HCT116 (cell line): ENCODE measurements around the gene TRMT11. TPM values are rescaled to one million over a fixed set of nuclear protein-coding genes. Genes with fewer than 3 reads are reported as not detected.

Source experiments
- ATAC-seq: fragments of 200-7000 bp; cut with Tn5 transposase; 2 replicates; pipeline ENCODE4 v1.9.1; 2020; ENCODE audit warnings: mild to moderate bottlenecking, moderate library complexity
- BruUV-seq: library from RNA; stranded (reverse); fragments of 400-500 nt; replicated peaks from 2 replicates; lab custom pipeline; 2021; lab: Mats Ljungman, UMichigan
- CTCF ChIA-PET: fragments of 300-600 bp; sonication (Branson Sonifier 250); formaldehyde crosslinking; loops from one replicate; lab custom pipeline; 2021; ENCODE audit warnings: antibody characterized with exemption; lab: Charles Lee
- POLR2A ChIA-PET: fragments of 300-600, 350-600 bp; sonication (Branson Sonifier 250); formaldehyde crosslinking; loops from one replicate; lab custom pipeline; 2021; ENCODE audit warnings: antibody characterized with exemption; lab: Charles Lee
- RAD21 ChIA-PET, 2 experiments: fragments of 300-600 bp; sonication (Branson Sonifier 250); formaldehyde crosslinking; loops; one replicate each; lab custom pipeline; 2023; ENCODE audit warnings: low total read pairs in 2 of 2; ENCODE audit not compliant: uncharacterized antibody in 2 of 2, unreplicated experiment in 2 of 2, low non-redundant PET in 1 of 2; lab: Charles Lee
- DNase-seq: peaks from one replicate; pipeline ENCODE4 v3.0.0-alpha.2; 2010; ENCODE audit warnings: low read depth, low spot score
- H2AFZ ChIP-seq: fragments of 200-600 bp; shearing (Covaris generic), sonication (generic); 2 replicates; pipeline ENCODE4 v1.6.1; 2017; ENCODE audit warnings: low read depth, mixed run types, mixed read lengths, antibody characterized with exemption, low read length; ENCODE audit not compliant: poor library complexity, severe bottlenecking
- H3K27ac ChIP-seq: 2 replicates; pipeline ENCODE4 v1.5.1; 2012; ENCODE audit warnings: low read depth, low read length
- H3K27me3 ChIP-seq: fragments of 200-600 bp; sonication (generic); 2 replicates; pipeline ENCODE4 v1.6.1; 2016; ENCODE audit warnings: mixed run types, low read length, mixed read lengths; ENCODE audit not compliant: insufficient read depth
- H3K36me3 ChIP-seq, 2 experiments: fragments of 200-500 bp in 1 of 2; fragments of 200-600 bp in 1 of 2; sonication (Bioruptor generic) in 1 of 2; sonication (generic) in 1 of 2; 2 replicates each; pipeline versions ENCODE4 v1.5.1 to v1.6.1; 2014 to 2016; ENCODE audit warnings: low read length in 2 of 2, inconsistent platforms in 1 of 2, mixed read lengths in 1 of 2, mixed run types in 1 of 2; ENCODE audit not compliant: insufficient read depth in 2 of 2, control insufficient read depth in 1 of 2
- H3K4me1 ChIP-seq, 2 experiments: fragments of 200-600 bp in 1 of 2; sonication (generic) in 1 of 2; 2 replicates each; pipeline versions ENCODE4 v1.5.1 to v1.6.1; 2012 to 2017; ENCODE audit warnings: low read length in 2 of 2, inconsistent platforms in 1 of 2, mild to moderate bottlenecking in 1 of 2, mixed read lengths in 1 of 2, mixed run types in 1 of 2, moderate library complexity in 1 of 2; ENCODE audit not compliant: insufficient read depth in 2 of 2, control insufficient read depth in 1 of 2
- H3K4me2 ChIP-seq: fragments of 200-600 bp; sonication (generic); 2 replicates; pipeline ENCODE4 v1.6.1; 2017; ENCODE audit warnings: mixed run types, low read length, mixed read lengths
- H3K4me3 ChIP-seq, 2 experiments: fragments of 200-600 bp in 1 of 2; sonication (generic) in 1 of 2; replicated peaks in 1 of 2; 2 replicates each; pipeline ENCODE4 v1.5.1; 2011 to 2016; ENCODE audit warnings: low read length in 2 of 2, control low read depth in 1 of 2, low read depth in 1 of 2, mild to moderate bottlenecking in 1 of 2, mixed read lengths in 1 of 2, mixed run types in 1 of 2
- H3K79me2 ChIP-seq: fragments of 200-600 bp; sonication (generic); 2 replicates; pipeline ENCODE4 v1.6.1; 2017; ENCODE audit warnings: mild to moderate bottlenecking, mixed run types, low read length, moderate library complexity, mixed read lengths; ENCODE audit not compliant: insufficient read depth
- H3K9ac ChIP-seq: fragments of 200-600 bp; sonication (generic); 2 replicates; pipeline ENCODE4 v1.6.1; 2016; ENCODE audit warnings: low read length, mixed read lengths
- H3K9me2 ChIP-seq: fragments of 200-600 bp; sonication (generic), shearing (Covaris generic); 2 replicates; pipeline ENCODE4 v1.6.1; 2017; ENCODE audit warnings: mixed run types, mild to moderate bottlenecking, moderate library complexity; ENCODE audit not compliant: insufficient read depth
- H3K9me3 ChIP-seq, 2 experiments: fragments of 200-500 bp in 1 of 2; fragments of 200-600 bp in 1 of 2; sonication (Bioruptor generic) in 1 of 2; sonication (generic) in 1 of 2; 2 replicates each; pipeline ENCODE4 v1.6.1; 2014 to 2017; ENCODE audit warnings: low read length in 2 of 2, mixed read lengths in 2 of 2, inconsistent platforms in 1 of 2, low read depth in 1 of 2, mild to moderate bottlenecking in 1 of 2, mixed run types in 1 of 2, moderate library complexity in 1 of 2; ENCODE audit not compliant: control insufficient read depth in 1 of 2, insufficient read depth in 1 of 2
- H4K20me1 ChIP-seq: fragments of 200-600 bp; sonication (generic), shearing (Covaris generic); 2 replicates; pipeline ENCODE4 v1.6.1; 2017; ENCODE audit warnings: mixed run types, mild to moderate bottlenecking, moderate library complexity; ENCODE audit not compliant: insufficient read depth
- ATF3 ChIP-seq: IDR thresholded peaks from 2 replicates; pipeline ENCODE4 v1.6.1; 2012
- CBX3 ChIP-seq: IDR thresholded peaks from 2 replicates; pipeline ENCODE4 v1.6.1; 2012; ENCODE audit warnings: low read depth
- CEBPB ChIP-seq: IDR thresholded peaks from 2 replicates; pipeline ENCODE4 v1.6.1; 2012; ENCODE audit warnings: low read depth
- CTCF ChIP-seq, 3 experiments: fragments of 200-600 bp in 1 of 3; sonication (generic) in 1 of 3; IDR thresholded peaks in 2 of 3; conservative IDR thresholded peaks in 1 of 3; 2 replicates each; pipeline ENCODE4 v1.5.1; 2012 to 2017; ENCODE audit warnings: low read depth in 2 of 3, low read length in 2 of 3, antibody characterized with exemption in 1 of 3, borderline replicate concordance in 1 of 3, control low read depth in 1 of 3, mild to moderate bottlenecking in 1 of 3, mixed read lengths in 1 of 3, mixed run types in 1 of 3, moderate library complexity in 1 of 3; ENCODE audit not compliant: insufficient read depth in 1 of 3
- EGR1 ChIP-seq: IDR thresholded peaks from 2 replicates; pipeline ENCODE4 v1.6.1; 2012; ENCODE audit warnings: low read depth
- ELF1 ChIP-seq: IDR thresholded peaks from 2 replicates; pipeline ENCODE4 v1.6.1; 2012; ENCODE audit warnings: low read depth, borderline replicate concordance
- EZH2phosphoT487 ChIP-seq: fragments of 200-600 bp; IDR thresholded peaks from 2 replicates; pipeline ENCODE4 v1.6.1; 2018; ENCODE audit warnings: antibody characterized with exemption, borderline replicate concordance
- FOSL1 ChIP-seq: IDR thresholded peaks from 2 replicates; pipeline ENCODE4 v1.6.1; 2012; ENCODE audit warnings: low read depth
- REST ChIP-seq: IDR thresholded peaks from 2 replicates; pipeline ENCODE4 v1.6.1; 2012; ENCODE audit warnings: low read depth
- SIN3A ChIP-seq: IDR thresholded peaks from 2 replicates; pipeline ENCODE4 v1.6.1; 2012; ENCODE audit warnings: low read depth
- YY1 ChIP-seq: IDR thresholded peaks from 2 replicates; pipeline ENCODE4 v1.6.1; 2011; ENCODE audit warnings: low read length, low read depth, moderate library complexity, mild to moderate bottlenecking; ENCODE audit not compliant: insufficient replicate concordance; ENCODE audit errors: extremely low read depth
- intact Hi-C: fragments of 100-400 bp; cut with micrococcal nuclease; formaldehyde crosslinking; loops from 2 replicates; pipeline ENCODE4 v1.10.0; 2022
- total RNA-seq: library from RNA; stranded (reverse); gene quantifications from one replicate; pipeline ENCODE4 v1.2.1, GENCODE V29; 2021; ENCODE audit not compliant: unreplicated experiment

TRMT11 gene
- total RNA-seq, 1 experiment from 2014 or later = 41.8 TPM

- no TSS peak for BruUV-seq
- H3K4me1 ChIP-seq = no peaks in the 10 kb centered on the region
- TF ChIP-seq CBX3 = no peak
- TF ChIP-seq SIN3A = no peak
- TF ChIP-seq FOSL1 = no peak
- no peak for TF ChIP-seq CEBPB
- no peak for TF ChIP-seq YY1
- no peak for TF ChIP-seq ATF3
- no peak for TF ChIP-seq REST
- no peak for TF ChIP-seq EZH2phosphoT487
- TF ChIP-seq ELF1 = no peak
- no peak for TF ChIP-seq EGR1
- TF ChIP-seq CTCF (IDR thresholded peaks at IDR 0.05 in 2 of 3, conservative IDR thresholded peaks at IDR 0.05 in 1 of 3; ENCODE audit: borderline replicate concordance in 1 of 3, insufficient read depth in 1 of 3, low read depth in 2 of 3, low read length in 2 of 3) = no peak
- no peaks in the 10 kb centered on the region for H3K9me3 ChIP-seq
- intact Hi-C loops = no loop called here
- no peaks in the 10 kb centered on the region for H4K20me1 ChIP-seq
- ATAC-seq (no peak), DNase-seq (no peak)
- H2AFZ ChIP-seq = no peak overlapping the region
- RAD21 ChIA-PET = no interaction called here
- no peaks in the 10 kb centered on the region for H3K79me2 ChIP-seq
- POLR2A ChIA-PET = no interaction called here
- CTCF ChIA-PET = no interaction called here
- H3K27ac ChIP-seq = no peak overlapping the region
- no peak overlapping the region for H3K4me2 ChIP-seq
- H3K27me3 ChIP-seq = no peaks in the 10 kb centered on the region
- no peak overlapping the region for H3K9ac ChIP-seq
- H3K9me2 ChIP-seq = no peaks in the 10 kb centered on the region
- H3K4me3 ChIP-seq = no peak overlapping the region
- 0 out of 4 replicates have a peak, but pooled peaks cover 0 to 5% of the 10 kb centered on the region in 2 experiments for H3K36me3 ChIP-seq
Observed at GRCh38 chr6:126063512-126064146, 77.3 kb downstream of the TRMT11 start.
